ENCODE results near the gene INCENP.
"Not testable (repeated sequence)": the region's sequence is repeated elsewhere in the genome, so short reads cannot be mapped to it uniquely, and the experiment has no call there.

Gene INCENP

GRCh38 chr11:62123669-62124185 lies at the start of gene INCENP:
INCENP (plus strand) TSS chr11:62124011; CDS start chr11:62128162, 4,151 bp downstream.
- peak; percentile 92 for DNase-seq (ENCODE audit: low read depth)

DNA sequence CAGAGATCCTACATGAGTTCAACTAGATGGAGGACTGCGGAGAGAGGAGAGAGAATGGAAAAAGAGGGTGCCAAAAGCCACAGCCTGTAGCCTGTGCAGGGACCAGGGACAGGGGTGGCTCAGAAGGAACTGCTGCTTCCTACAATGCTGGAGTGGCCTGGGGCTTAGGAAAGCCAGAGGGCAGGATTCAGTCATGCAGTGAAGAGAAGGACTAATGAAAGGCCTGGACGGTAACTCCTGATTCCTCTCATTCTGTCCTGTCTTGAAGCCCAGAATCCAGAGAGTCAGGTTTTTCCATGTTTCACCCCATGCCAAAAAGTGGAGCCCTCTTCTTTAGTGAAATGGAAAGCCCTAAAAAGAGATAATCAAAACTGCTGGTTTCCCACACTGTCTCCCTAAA lies 48.4 kb upstream of the INCENP start:
- DNase-seq (ENCODE audit: low read depth), result no peak

DNA sequence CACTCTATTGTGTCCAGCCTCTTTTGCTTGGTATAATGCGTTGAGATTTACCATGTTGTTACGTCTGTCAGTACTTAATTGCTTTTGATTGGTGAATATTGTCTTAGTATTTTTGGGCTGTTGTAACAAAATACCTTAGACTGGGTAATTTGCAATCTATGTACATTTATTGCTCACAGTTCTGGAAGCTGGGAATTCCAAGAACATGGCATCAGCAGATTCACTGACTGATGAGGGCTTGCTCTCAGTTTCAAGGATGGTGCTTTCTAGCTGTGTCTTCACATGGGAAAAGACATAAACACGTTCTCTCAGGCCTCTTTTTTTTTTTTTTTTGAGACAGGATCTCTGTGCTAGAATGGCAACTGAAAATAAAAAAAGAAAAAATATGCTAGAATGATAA lies 46.7 kb upstream of the INCENP start:
- DNase-seq (ENCODE audit: low read depth), result no peak

- DNase-seq (ENCODE audit: low read depth), result peak; percentile 62
These were observed 42.2 kb upstream of the INCENP start for GRCh38 chr11:62081378-62082291.

DNA sequence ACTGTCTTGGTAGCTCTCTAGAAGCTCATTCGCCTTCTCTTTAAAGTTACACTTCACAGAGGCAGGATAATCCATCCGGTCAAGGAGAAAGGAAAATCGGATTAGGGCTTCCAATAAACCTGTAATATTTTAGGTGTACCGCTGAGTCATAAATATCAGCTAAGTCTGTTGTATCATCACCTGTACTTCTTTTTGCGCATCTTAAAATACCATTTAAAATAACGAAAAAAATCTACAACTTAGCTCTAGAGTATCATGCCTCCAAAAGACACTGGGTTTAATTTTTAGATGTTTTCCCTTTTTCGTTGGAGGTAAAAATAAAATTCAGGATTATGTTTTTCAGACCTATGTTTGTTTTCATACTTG lies 41.5 kb upstream of the INCENP start:
- DNase-seq (ENCODE audit: low read depth), result no peak

GRCh38 chr11:62084801-62085200 lies 39.0 kb upstream of the INCENP start:
- DNase-seq (ENCODE audit: low read depth), result not testable (repeated sequence)

DNA sequence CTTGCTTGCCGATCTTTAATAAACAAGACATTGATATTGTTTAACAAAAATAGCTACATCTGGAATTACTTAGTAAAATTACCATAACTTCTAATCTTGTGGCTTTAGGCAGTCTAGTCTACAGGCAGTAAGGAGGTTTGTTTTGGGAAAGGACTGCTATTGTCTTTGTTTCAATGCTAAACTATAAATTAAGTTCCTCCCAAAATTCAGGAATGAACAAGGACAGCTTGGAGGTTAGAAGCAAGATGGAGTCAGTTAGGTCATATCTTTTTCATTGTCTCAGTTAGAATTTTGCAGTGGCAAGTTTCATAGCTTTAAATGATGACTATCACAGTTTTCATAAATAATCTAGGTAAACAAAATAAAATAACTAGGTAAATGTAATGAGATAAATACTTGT lies 36.1 kb upstream of the INCENP start:
- no peak for DNase-seq (ENCODE audit: low read depth)

- DNase-seq (ENCODE audit: low read depth), result no peak
These were observed 35.4 kb upstream of the INCENP start for GRCh38 chr11:62088331-62088933.

DNA sequence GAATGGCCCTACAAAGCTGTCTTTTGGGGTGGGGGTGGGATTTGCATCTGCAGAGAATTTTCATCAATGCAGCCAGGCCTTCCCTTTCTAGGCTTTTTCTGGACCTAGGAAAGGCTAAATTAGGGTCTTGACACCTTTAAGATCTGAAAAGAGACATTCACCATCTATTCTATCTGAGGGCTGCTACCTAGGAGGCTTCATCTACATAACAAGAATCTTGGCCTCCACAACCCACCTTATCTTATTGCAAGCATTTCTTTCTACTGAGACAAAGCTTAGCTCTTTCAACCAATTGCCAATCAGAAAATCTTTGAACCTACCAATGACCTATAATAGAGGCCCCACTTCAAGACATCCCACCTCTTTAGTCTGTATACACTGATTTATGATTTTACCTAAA lies 20.7 kb upstream of the INCENP start:
- DNase-seq (ENCODE audit: low read depth), result no peak

DNA sequence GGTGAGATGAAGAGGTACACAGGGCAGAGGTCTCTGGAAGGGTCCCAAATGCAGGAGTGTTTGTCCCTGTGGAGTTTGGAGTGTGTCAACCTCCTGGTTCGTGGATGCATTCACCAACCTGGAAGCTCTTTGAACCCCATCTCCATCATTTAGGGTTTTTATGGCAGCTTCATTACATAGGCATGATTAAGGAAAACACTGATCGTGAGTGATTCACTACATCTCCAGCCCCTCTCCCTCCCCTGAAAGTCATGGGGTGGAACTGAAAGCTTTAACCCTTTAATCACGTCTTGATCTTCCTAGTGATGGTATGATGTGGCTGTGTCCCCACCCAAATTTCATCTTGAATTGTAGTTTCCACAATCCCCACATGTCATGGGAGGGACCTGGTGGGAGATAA lies 19.8 kb upstream of the INCENP start:
- no peak for DNase-seq (ENCODE audit: low read depth)

GRCh38 chr11:62104816-62105653 lies 18.8 kb upstream of the INCENP start:
- no peak for DNase-seq (ENCODE audit: low read depth)

- DNase-seq (ENCODE audit: low read depth), result no peak
These were observed 18.1 kb upstream of the INCENP start for GRCh38 chr11:62105667-62106191.

GRCh38 chr11:62108017-62108750 lies 15.6 kb upstream of the INCENP start:
- no peak for DNase-seq (ENCODE audit: low read depth)

DNA sequence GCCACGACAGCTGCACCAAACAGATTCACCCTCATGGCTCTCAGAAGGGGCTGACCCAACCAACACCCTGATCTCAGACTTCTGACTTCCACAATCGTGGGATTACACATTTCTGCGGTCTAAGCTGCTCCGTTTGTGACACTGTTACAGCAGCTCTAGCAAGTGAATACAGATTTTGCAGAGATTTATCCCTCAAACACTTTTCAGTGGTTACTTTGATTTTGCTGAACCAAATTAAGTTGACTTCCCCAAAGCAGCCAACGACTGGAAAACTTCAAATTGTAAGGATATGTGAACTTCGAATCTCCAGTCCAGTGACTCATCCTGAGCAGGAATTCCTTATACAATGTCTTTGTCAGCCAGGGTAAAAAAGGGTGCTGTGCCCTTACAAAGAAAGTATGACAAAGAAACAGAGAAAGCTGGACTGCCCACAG lies 14.8 kb upstream of the INCENP start:
- no peak for DNase-seq (ENCODE audit: low read depth)

- DNase-seq (ENCODE audit: low read depth), result no peak
These were observed 8.6 kb upstream of the INCENP start for GRCh38 chr11:62115085-62115694.

- no peak for DNase-seq (ENCODE audit: low read depth)
These were observed 7.4 kb upstream of the INCENP start for GRCh38 chr11:62116451-62116850.

DNA sequence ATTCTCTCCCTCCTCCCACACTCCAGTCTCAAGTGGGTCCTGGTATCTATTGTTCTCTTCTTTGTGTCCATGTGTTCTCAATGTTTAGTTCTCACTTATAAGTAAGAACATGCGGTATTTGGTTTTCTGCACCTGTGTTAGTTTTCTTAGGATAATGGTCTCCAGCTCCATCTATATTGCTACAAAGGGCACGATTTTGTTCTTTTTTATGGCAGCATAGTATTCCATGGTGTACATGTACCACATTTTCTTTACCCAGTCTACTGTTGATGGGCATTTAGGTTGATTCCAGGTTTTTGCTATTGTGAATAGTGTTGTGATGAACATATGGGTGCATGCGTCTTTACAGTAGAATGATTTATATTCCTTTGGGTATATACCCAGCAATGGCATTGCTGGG lies 4.2 kb upstream of the INCENP start:
- DNase-seq (ENCODE audit: low read depth), result no peak

DNA sequence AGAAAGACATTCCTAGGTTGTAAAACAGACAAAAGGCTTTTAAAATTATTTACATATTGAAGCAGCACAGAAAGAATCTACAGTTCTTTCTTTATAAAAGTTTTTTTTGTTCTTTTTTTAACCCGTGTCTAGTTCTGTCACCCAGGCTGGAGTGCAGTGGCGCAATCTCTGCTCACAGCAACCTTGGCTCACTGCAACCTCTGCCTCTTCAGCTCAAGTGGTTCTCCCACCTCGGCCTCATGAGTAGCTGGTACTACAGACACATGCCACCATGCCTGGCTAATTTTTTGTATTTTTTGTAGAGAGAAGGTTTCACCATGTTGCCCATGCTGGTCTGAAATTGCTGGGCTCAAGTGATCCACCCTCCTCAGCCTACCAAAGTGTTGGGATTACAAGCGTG lies 3.8 kb upstream of the INCENP start:
- no peak for DNase-seq (ENCODE audit: low read depth)

DNA sequence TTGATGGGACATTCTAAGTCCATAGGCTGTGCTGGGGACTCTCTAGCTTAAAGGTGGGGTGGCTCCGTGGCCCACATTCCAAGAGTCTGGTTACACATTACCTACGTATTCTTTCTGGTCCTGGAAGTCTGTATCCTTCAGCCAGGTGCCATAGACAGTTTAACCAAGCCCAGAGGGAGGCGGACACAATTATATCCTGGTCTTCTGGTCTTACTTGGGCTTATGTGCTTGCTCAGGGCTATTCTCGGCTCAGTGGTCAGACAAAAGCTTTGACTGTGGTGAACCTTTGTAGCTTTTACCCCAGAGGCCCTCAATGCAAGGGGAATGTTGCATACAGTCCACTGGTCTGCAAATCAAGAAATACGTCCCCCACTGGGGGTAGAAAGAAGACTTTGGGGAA lies 3.4 kb upstream of the INCENP start:
- no peak for DNase-seq (ENCODE audit: low read depth)

DNA sequence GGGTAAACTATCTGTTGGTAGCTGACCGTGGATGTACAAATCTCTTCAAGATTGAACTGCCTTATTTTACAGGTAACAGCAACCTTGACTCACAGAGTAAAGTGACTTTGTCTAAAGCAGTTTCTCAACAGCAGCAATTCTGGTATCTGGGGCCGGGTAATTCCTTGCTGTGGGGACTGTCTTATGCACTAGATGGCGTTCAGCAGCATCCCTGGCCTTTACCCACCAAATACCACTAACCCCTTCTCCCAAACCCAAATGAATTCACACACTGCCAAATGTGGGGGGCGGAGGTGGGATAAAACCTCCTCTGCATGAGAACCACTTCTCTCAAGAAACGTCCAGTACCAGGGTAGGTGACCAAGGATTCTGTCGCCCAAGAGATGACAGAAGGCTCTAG lies 1.7 kb upstream of the INCENP start:
- no peak for DNase-seq (ENCODE audit: low read depth)

All from activated T-helper 9 cell treated with anti-CD3 and anti-CD28 coated beads, Interleukin-2, amount 50 U/mL, for 16 hours (primary cell).